ENCODE measurements around the gene RHOT1. TPM values are rescaled to one million over a fixed set of nuclear protein-coding genes. Genes with fewer than 3 reads are reported as not detected.

The RHOT1 gene
- total and polyA plus RNA-seq, 2 donors (not counting 3 experiments of a cell fraction or from before 2014, with no cell fraction given) = 23.5 to 28.8 TPM

DNA sequence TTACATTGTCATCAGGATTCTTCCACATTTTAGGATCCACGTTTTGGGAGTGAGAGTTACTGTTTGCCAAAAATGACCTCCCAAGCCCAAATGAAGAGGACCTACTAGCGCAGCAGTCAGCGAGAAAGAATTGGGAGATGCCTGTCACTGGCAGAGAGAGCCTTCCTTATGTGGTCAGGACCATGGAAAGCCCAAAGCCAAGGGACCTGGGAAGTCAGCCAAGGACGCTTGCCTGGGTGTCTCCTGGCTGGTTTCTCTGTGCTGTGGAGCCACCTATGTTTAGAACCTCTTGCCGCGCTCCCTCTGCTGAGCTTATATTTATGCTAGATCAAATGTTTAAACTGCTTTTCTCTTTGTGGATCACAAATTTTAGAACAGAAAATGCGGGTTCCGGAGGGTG is 98.4 kb downstream of the RHOT1 start:
- dilution Hi-C loops (cut with MboI; ENCODE audit: extremely low pct_ligation_motif_present, low sequenced_read_pairs) = no loop called here
- CTCF ChIA-PET = interaction anchor here (1.0 to 3.7 kb wide), 3 partner anchors 10 to 31 kb away, joined by 3 to 25 read pairs (median 3); no protein-coding TSS in a partner anchor

DNA sequence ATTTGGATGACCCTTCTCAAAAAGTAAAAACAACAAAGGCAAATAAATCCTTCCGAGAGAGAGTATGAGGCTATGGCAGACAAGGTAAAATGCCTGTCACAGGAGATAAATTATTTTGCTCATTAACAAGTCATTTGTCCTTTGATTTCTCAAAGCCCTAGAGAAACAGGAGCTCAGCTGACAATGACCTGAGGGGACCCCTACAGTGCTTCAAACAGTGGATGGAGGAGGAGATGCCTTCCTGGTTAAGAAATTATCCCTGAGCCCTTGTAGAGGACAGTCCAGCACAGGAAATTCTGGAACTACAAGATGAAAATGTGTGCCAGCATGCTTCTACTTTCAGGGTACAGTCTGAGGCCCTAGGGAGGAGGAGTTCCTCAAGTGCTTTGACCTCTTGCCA is 99.3 kb downstream of the RHOT1 start:
- TF ChIP-seq POLR2A (IDR thresholded peaks at IDR 0.05; ENCODE audit: low read depth, low read length) = no peak
- TF ChIP-seq POLR2AphosphoS5 (IDR thresholded peaks at IDR 0.05; ENCODE audit: insufficient read depth, low read depth, low read length) = no peak
- TF ChIP-seq JUN (IDR thresholded peaks at IDR 0.05; ENCODE audit: borderline replicate concordance, insufficient read depth, insufficient read length, low read depth) = no peak
- TF ChIP-seq MYC (IDR thresholded peaks at IDR 0.05; ENCODE audit: low read depth, low read length) = no peak
- TF ChIP-seq, protein P1, sequence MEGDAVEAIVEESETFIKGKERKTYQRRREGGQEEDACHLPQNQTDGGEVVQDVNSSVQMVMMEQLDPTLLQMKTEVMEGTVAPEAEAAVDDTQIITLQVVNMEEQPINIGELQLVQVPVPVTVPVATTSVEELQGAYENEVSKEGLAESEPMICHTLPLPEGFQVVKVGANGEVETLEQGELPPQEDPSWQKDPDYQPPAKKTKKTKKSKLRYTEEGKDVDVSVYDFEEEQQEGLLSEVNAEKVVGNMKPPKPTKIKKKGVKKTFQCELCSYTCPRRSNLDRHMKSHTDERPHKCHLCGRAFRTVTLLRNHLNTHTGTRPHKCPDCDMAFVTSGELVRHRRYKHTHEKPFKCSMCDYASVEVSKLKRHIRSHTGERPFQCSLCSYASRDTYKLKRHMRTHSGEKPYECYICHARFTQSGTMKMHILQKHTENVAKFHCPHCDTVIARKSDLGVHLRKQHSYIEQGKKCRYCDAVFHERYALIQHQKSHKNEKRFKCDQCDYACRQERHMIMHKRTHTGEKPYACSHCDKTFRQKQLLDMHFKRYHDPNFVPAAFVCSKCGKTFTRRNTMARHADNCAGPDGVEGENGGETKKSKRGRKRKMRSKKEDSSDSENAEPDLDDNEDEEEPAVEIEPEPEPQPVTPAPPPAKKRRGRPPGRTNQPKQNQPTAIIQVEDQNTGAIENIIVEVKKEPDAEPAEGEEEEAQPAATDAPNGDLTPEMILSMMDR (IDR thresholded peaks at IDR 0.05; ENCODE audit: extremely low read depth in 1 of 2, insufficient read depth in 1 of 2, low read depth in 1 of 2, low read length in 2 of 2) = no peak
- no peak for TF ChIP-seq GATA2 (IDR thresholded peaks at IDR 0.05; ENCODE audit: insufficient read depth, insufficient read length, low read depth, low read length)
- Histone ChIP-seq H3K4me1 (ENCODE audit: control insufficient read depth, extremely low read depth, insufficient read depth, low read length) (no peaks in the 10 kb centered on the region), H3K4me3 (replicated peaks in 1 of 3; ENCODE audit: insufficient read depth in 1 of 3, low read depth in 1 of 3, low read length in 3 of 3) (no peak overlapping the region), H3K36me3 (ENCODE audit: control insufficient read depth in 2 of 2, extremely low read depth in 1 of 2, insufficient read depth in 2 of 2, low read length in 2 of 2) (no peaks in the 10 kb centered on the region), H2AFZ (ENCODE audit: low read depth, low read length) (no peak overlapping the region), H3K79me2 (ENCODE audit: control insufficient read depth, insufficient read depth, low read length) (no peaks in the 10 kb centered on the region), H3K9me3 (replicated peaks; ENCODE audit: control insufficient read depth, insufficient read depth, low read length) (no peaks in the 10 kb centered on the region), H3K4me2 (ENCODE audit: insufficient read depth, low read length) (no peak overlapping the region), H3K27ac (ENCODE audit: insufficient read depth, low read depth, low read length) (no peak overlapping the region), H3K9me1 (replicated peaks; ENCODE audit: control insufficient read depth, extremely low read depth, insufficient read depth, low read length) (no peaks in the 10 kb centered on the region), H3K27me3 (ENCODE audit: control insufficient read depth in 2 of 2, insufficient read depth in 2 of 2, low read length in 2 of 2) (no peaks in the 10 kb centered on the region), H4K20me1 (replicated peaks; ENCODE audit: control insufficient read depth, extremely low read depth, insufficient read depth, low read length) (no peaks in the 10 kb centered on the region), H3K9ac (replicated peaks; ENCODE audit: extremely low read depth, insufficient read depth, low read length) (no peak overlapping the region)
- FAIRE-seq = no peak
- intact Hi-C loops (cut with micrococcal nuclease) = no loop called here
- dilution Hi-C loops (cut with MboI; ENCODE audit: extremely low pct_ligation_motif_present, low sequenced_read_pairs) = no loop called here
- CTCF ChIA-PET = interaction anchor here (1.2 to 3.7 kb wide), 3 partner anchors 9 to 78 kb away, joined by 3 to 25 read pairs (median 3); no protein-coding TSS in a partner anchor
- POLR2A ChIA-PET = interaction anchor here (0.6 kb wide), 1 partner anchor 83 kb away, joined by 3 read pairs; no protein-coding TSS in a partner anchor
- no peak for DNase-seq (ENCODE audit: low read depth, low spot score)
- BruUV-seq (replicated peaks) = no TSS peak

More for the DNA sequence above, 98.4 kb downstream of the RHOT1 start:
- no peaks in the 10 kb centered on the region for H3K27me3 ChIP-seq (ENCODE audit: control insufficient read depth in 2 of 2, insufficient read depth in 2 of 2, low read length in 2 of 2)
- intact Hi-C loops (cut with micrococcal nuclease) = no loop called here
- no peak overlapping the region for H3K4me3 ChIP-seq (replicated peaks in 1 of 3; ENCODE audit: insufficient read depth in 1 of 3, low read depth in 1 of 3, low read length in 3 of 3)
- H3K9me1 ChIP-seq (replicated peaks; ENCODE audit: control insufficient read depth, extremely low read depth, insufficient read depth, low read length) = no peaks in the 10 kb centered on the region
- no peak overlapping the region for H3K9ac ChIP-seq (replicated peaks; ENCODE audit: extremely low read depth, insufficient read depth, low read length)
- no peak for FAIRE-seq
- H3K9me3 ChIP-seq (replicated peaks; ENCODE audit: control insufficient read depth, insufficient read depth, low read length) = no peaks in the 10 kb centered on the region
- no peak overlapping the region for H3K4me2 ChIP-seq (ENCODE audit: insufficient read depth, low read length)
- TF ChIP-seq, protein P2, sequence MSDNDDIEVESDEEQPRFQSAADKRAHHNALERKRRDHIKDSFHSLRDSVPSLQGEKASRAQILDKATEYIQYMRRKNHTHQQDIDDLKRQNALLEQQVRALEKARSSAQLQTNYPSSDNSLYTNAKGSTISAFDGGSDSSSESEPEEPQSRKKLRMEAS (IDR thresholded peaks at IDR 0.05; ENCODE audit: insufficient read depth, insufficient read length) = no peak
- no peak for TF ChIP-seq POLR2A (IDR thresholded peaks at IDR 0.05; ENCODE audit: low read depth, low read length)
- TF ChIP-seq EZH2 (IDR thresholded peaks at IDR 0.05; ENCODE audit: borderline replicate concordance, low read depth, low read length, severe bottlenecking) = no peak
- H4K20me1 ChIP-seq (replicated peaks; ENCODE audit: control insufficient read depth, extremely low read depth, insufficient read depth, low read length) = no peaks in the 10 kb centered on the region
- no peak for DNase-seq (ENCODE audit: low read depth, low spot score)
- H3K4me1 ChIP-seq (ENCODE audit: control insufficient read depth, extremely low read depth, insufficient read depth, low read length) = no peaks in the 10 kb centered on the region
- BruUV-seq (replicated peaks) = no TSS peak
- no peak overlapping the region for H3K27ac ChIP-seq (ENCODE audit: insufficient read depth, low read depth, low read length)
- no peak overlapping the region for H2AFZ ChIP-seq (ENCODE audit: low read depth, low read length)
- POLR2A ChIA-PET = no interaction called here
- H3K36me3 ChIP-seq (ENCODE audit: control insufficient read depth in 2 of 2, extremely low read depth in 1 of 2, insufficient read depth in 2 of 2, low read length in 2 of 2) = no peaks in the 10 kb centered on the region
- H3K79me2 ChIP-seq (ENCODE audit: control insufficient read depth, insufficient read depth, low read length) = no peaks in the 10 kb centered on the region

All from endothelial cell of umbilical vein (primary cell).